ENCODE data around the gene LRRC8C.

Gene LRRC8C

DNA sequence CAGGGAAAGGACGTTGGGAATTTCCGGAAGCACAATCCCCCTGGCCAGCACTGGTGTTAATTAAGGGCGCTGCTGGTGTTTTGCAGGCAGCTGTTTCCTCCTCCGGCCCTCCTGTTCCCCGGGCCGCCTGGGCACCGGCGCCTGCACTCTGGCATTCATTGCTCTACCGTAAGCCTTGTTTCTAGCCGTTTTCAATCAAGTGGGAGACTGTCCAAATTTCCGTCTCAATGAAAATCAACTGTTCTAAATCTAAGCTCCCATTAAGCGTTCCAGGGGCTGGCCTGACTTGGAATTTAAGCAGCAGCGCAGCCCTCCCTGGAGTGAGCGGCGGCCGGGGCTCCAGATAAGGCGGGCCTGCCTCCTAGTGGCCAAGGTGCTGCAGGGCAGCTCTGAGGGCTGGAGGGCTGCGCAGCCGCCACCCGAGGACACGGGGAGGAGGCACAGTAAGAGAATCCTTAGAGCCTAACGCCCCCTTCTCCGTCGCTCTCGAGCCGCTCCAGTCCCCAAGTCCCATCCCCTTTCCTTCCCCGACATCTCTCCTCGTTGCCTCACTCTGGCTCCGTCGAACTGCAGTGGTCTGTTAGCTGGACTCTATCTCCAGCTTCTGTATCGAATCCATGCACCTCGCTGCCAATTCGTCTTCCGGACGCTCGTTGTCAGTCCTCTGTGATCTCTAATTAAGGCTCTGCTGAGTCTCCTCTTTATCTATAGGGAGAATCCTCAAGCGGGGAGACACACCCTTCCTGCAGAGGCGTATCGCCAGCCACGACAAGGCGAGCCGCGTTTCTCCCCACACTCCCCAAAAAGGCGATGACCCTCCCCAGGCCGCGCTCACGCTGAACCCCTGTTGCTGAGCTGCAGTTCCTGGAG, 130.1 kb downstream of the LRRC8C start:
- peak; percentile 84 for DNase-seq (ENCODE audit: low spot score)
- TF ChIP-seq, protein P1, sequence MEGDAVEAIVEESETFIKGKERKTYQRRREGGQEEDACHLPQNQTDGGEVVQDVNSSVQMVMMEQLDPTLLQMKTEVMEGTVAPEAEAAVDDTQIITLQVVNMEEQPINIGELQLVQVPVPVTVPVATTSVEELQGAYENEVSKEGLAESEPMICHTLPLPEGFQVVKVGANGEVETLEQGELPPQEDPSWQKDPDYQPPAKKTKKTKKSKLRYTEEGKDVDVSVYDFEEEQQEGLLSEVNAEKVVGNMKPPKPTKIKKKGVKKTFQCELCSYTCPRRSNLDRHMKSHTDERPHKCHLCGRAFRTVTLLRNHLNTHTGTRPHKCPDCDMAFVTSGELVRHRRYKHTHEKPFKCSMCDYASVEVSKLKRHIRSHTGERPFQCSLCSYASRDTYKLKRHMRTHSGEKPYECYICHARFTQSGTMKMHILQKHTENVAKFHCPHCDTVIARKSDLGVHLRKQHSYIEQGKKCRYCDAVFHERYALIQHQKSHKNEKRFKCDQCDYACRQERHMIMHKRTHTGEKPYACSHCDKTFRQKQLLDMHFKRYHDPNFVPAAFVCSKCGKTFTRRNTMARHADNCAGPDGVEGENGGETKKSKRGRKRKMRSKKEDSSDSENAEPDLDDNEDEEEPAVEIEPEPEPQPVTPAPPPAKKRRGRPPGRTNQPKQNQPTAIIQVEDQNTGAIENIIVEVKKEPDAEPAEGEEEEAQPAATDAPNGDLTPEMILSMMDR (IDR thresholded peaks at IDR 0.05) = peak; percentile 87
- Histone ChIP-seq H3K27ac (peak overlapping the region in 1 of 2 donors; percentile 43), H3K4me3 (peak overlapping the region; percentile 69)

DNA sequence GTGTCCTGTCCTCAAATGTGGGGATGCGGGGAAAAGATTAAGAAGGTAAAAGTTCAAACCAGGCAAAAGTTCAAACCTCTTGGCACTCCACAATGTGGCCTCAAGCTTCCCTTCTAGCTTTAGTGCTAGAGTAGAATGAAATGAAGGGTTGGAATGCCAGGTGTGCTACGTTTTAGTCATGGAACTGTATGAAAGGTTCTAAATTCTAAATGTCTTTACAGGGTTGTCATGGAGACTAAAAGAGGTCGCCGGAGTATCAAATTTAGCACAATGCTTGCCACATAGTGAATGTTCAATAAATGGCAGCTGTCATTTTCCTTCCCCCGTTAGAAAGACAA, 130.7 kb downstream of the LRRC8C start:
- no peak for DNase-seq (ENCODE audit: low spot score)
- Histone ChIP-seq H3K4me3 (peak overlapping the region; percentile 69), H3K27ac (peak overlapping the region in 1 of 2 donors; percentile 43)
- TF ChIP-seq, protein P1 (IDR thresholded peaks at IDR 0.05) = no peak

DNA sequence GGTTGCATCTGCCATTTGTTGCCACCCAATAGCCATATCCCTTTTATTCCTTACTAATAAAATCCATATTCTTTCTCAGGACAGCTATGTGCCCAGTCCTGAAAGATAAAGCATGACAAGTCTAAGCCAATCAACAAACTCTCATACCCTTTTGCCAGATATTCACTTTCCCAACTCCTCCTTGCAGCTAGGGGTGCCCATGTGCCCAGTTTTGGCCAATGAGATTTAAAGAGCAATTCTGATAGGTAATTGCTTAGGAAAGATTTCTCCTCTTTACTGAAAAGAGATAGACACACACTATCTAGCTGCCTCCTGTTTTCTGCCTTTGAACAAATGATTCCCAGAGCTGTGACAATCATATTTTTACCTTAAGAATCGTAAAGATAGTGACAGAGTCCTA, 132.9 kb downstream of the LRRC8C start:
- DNase-seq (ENCODE audit: low spot score) = no peak
- TF ChIP-seq, protein P1 (IDR thresholded peaks at IDR 0.05) = no peak
- Histone ChIP-seq H3K4me3 (no peak overlapping the region), H3K27ac (no peak overlapping the region)

DNA sequence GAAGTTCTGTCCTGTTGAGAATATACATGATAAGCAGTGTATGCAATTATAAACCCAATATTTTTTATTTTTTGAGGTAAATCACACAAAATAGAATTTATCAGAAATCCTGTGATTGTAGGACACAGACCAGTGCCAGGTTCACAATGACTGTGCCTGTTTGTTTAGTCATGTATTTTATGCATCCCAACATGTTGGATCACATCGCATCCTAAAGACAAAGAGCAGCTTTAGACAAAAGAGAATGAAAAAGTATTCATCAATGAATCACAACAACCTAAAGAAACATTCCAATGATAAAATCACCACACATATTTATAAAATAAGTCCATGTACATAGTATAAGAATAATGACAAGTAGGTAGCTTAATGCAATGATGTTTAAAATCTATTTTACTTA, 134.7 kb downstream of the LRRC8C start:
- Histone ChIP-seq H3K27ac (no peak overlapping the region), H3K4me3 (no peak overlapping the region)
- TF ChIP-seq, protein P1 (IDR thresholded peaks at IDR 0.05) = no peak
- no peak for DNase-seq (ENCODE audit: low spot score)
